GM12873 (cell line): ENCODE measurements around the gene ERVW-1.

ENCODE experiments used
- TF ChIP-seq, protein P1 (sequence below): IDR thresholded peaks from 2 replicates; pipeline ENCODE4 v1.5.1; 2012; ENCODE audit warnings: low read depth, mild to moderate bottlenecking, moderate library complexity, low read length, control low read depth; ENCODE audit not compliant: insufficient read depth; ENCODE audit errors: missing control alignments

Gene ERVW-1

DNA sequence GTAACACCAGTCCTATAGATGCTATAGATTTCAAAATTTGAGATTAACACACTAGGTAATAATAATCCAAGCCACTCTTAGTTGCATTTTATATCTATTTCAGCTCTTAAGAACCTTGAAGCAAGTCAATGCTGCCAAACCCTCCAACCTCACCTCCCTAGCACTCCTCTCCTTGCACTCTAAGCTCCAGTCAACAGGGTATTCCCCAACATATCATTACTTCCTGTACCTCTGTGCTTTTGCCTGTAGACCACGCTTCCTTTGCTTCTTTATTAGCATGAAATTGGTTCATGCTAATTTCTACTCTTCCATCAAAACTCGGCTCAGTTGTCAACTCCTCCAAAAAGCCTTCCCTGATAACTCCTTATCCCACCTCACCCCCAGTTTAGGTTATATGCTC lies 26.0 kb upstream of the ERVW-1 start:
- TF ChIP-seq, protein P1, sequence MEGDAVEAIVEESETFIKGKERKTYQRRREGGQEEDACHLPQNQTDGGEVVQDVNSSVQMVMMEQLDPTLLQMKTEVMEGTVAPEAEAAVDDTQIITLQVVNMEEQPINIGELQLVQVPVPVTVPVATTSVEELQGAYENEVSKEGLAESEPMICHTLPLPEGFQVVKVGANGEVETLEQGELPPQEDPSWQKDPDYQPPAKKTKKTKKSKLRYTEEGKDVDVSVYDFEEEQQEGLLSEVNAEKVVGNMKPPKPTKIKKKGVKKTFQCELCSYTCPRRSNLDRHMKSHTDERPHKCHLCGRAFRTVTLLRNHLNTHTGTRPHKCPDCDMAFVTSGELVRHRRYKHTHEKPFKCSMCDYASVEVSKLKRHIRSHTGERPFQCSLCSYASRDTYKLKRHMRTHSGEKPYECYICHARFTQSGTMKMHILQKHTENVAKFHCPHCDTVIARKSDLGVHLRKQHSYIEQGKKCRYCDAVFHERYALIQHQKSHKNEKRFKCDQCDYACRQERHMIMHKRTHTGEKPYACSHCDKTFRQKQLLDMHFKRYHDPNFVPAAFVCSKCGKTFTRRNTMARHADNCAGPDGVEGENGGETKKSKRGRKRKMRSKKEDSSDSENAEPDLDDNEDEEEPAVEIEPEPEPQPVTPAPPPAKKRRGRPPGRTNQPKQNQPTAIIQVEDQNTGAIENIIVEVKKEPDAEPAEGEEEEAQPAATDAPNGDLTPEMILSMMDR, result no peak

DNA sequence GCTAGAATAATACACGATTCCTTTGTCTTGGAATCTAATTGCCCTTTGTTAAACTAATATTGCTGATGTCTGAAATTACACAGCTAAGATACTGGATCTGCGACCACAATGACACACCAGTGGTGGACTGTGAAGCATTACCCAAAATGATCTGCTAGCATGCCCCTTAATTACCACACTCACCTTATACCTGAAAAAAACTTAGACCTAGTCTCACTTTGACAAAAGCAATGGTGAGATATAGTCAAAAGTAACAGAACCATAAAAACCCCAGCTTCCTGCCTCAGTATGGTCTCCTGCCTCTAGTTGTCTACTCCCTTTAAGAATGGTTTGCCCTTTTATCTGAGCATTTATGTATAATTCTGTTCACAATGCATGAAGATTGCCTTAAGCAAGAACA lies 20.8 kb upstream of the ERVW-1 start:
- TF ChIP-seq, protein P1, result no peak

DNA sequence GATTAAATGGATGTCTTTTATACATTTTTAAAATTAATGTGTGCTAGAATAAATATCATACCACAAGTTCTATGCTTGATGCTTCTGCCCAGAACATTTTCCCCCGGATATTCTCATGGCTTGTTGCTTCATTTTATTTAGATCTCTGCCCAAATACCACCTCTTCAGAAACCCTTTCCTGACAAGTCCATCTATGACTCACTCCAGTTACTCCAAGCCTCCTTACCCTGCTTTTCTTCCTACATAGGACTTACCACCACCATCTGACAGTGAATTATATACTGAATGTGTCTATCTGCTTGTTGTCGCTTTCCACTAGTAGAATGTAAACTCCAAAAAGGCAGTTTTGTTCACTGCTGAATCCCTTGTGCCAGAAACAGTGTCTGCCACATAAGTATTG lies 19.1 kb upstream of the ERVW-1 start:
- TF ChIP-seq, protein P1, result no peak

GRCh38 chr7:92489634-92490033 lies 11.9 kb upstream of the ERVW-1 start:
- TF ChIP-seq, protein P1, result no peak

DNA sequence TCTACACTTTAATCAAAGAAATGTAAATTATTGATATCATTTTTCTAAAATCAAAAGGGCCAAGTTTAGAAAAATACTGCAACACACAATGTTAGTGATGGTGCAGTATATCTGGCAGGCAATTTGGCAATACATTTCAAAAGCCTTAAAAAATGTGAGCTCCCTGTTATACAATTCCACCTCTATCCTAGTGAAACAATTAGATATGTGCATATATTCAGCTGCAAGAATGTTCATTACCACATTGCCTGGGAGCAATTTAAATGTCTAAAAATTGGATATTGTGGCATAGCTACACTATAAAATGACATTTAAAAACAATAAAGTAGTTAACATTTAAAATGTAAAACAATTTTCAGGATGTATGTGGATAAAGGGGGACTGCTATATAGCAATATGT lies 10.1 kb upstream of the ERVW-1 start:
- TF ChIP-seq, protein P1, result no peak

DNA sequence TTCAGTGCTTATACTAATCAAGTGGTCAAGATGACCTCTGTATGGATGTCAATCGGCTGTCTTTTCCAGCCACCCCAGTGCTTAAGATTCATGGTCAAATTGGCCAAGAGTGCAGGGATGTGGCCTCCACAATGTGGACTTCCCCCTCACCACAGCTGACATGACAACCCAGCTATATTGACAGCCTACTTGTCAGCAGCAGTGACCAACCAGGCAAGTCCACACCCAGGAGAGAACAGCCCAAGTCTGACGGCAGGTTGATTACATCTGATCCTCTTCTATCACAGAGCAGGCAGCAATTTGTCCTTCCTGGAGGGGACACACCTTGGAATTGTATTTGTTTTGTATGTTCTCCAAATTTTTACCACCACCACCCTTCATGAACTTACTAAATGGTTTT lies 8.2 kb upstream of the ERVW-1 start:
- TF ChIP-seq, protein P1, result no peak

DNA sequence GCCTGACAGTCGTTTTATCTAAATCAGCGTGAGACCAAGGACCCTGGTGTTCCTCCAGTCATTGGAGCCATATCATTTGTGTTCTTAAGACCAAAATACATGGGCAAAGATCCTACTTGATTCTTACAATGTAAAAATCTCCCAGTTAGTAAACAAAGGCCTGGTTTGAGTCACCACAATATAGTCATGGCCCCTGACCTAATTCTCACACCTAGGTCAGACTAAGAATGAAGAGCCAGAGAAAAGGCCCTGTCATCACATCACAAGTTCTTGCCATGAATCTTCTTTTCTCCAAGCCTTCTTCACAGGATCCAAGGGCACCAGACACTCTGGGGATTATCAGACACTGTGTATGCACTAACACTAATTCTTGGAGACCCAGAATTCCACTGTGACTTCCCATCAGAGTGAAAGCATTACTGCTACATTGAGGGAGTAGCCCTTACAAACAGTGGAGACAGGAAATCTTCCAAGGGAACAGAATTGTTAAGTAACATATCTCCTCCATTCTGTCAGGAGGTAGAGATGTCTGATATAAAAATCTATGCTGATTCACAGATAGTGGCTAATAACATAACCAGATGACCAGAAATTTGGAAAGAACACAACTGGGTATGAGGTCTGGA lies 7.6 kb upstream of the ERVW-1 start:
- TF ChIP-seq, protein P1, result no peak
